H1 (cell line): Measurements from ENCODE around the gene TNFRSF18.

Experiments
- ATF2 ChIP-seq: IDR thresholded peaks from 2 replicates; pipeline ENCODE4 v1.6.1; 2012; ENCODE audit warnings: low read length, inconsistent platforms
- EP300 ChIP-seq, 2 experiments: IDR thresholded peaks; 1 replicate in 1 of 2; 2 replicates in 1 of 2; pipeline ENCODE4 v1.6.1; 2011 to 2012; ENCODE audit warnings: low read depth in 2 of 2, low read length in 2 of 2, mild to moderate bottlenecking in 2 of 2, borderline replicate concordance in 1 of 2, inconsistent platforms in 1 of 2, moderate library complexity in 1 of 2
- POLR2A ChIP-seq, 2 experiments: IDR thresholded peaks; 1 replicate in 1 of 2; 2 replicates in 1 of 2; pipeline ENCODE4 v1.6.1; 2011; ENCODE audit warnings: low read depth in 2 of 2, low read length in 2 of 2, mild to moderate bottlenecking in 2 of 2; ENCODE audit errors: control extremely low read depth in 1 of 2
- RAD21 ChIP-seq, 2 experiments: IDR thresholded peaks in 1 of 2; conservative IDR thresholded peaks in 1 of 2; 2 replicates each; pipeline ENCODE4 v1.6.1; 2011; ENCODE audit warnings: low read depth in 2 of 2, low read length in 2 of 2, improper control_type of control experiment in 1 of 2, inconsistent platforms in 1 of 2, mild to moderate bottlenecking in 1 of 2, moderate library complexity in 1 of 2
- SIN3A ChIP-seq, 2 experiments: IDR thresholded peaks in 1 of 2; conservative IDR thresholded peaks in 1 of 2; 2 replicates each; pipeline ENCODE4 v1.6.1; 2011 to 2012; ENCODE audit warnings: low read length in 2 of 2, improper control_type of control experiment in 1 of 2, low read depth in 1 of 2, mild to moderate bottlenecking in 1 of 2
- SUZ12 ChIP-seq: fragments of 200-600 bp; sonication (generic); IDR thresholded peaks from 2 replicates; pipeline ENCODE4 v1.6.1; 2012; ENCODE audit warnings: mild to moderate bottlenecking, inconsistent platforms, low read length, moderate library complexity, mixed read lengths
- TCF12 ChIP-seq: IDR thresholded peaks from 2 replicates; pipeline ENCODE4 v1.6.1; 2011; ENCODE audit warnings: low read depth, mild to moderate bottlenecking, low read length
- TF ChIP-seq, protein P1 (sequence below), 3 experiments: IDR thresholded peaks; 1 replicate in 2 of 3; 2 replicates in 1 of 3; pipeline versions ENCODE4 v1.5.1 to v1.6.1; 2011; ENCODE audit warnings: low read length in 3 of 3, mild to moderate bottlenecking in 3 of 3, inconsistent platforms in 2 of 3, low read depth in 1 of 3, moderate library complexity in 1 of 3; ENCODE audit not compliant: insufficient read depth in 1 of 3; ENCODE audit errors: control extremely low read depth in 1 of 3

DNA sequence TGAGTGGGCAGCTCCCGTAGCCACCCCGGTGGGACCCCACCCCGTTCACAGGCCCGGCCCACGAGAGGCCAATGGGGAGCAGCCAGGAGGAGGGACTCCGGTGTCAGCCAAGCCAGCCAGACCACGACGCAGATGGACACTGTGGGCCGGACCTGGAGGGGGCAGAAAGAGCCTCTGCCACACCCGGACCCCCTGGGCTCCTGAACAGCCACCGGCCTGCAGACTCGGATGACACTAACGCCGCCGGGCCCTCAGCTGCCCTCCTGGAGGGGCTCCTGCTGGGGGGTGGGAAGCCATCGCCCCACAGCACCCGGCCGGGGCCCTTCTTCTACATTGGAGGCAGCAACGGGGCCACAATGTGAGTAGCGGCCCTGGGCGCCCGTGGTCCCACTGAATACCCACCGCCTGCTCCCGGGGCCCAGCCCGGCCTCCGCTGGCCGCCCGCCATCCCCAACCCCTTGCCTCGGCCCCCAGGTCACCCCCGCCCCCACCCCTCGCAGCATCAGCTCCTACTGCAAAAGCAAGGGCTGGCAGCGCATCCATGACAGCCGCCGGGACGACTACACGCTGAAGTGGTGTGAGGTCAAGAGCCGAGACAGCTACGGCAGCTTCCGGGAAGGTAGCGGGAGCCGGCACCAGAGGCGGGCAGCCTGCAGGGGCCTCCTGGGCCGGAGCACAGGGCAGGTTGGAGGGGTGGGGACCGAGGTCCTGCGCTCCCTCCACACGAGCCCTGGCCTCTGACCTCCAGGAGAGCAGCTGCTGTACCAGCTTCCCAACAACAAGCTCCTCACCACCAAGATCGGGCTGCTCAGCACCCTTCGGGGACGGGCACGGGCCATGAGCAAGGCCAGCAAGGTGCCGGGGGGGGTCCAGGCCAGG is 26.2 kb downstream of the TNFRSF18 start:
- TF ChIP-seq, protein P1, sequence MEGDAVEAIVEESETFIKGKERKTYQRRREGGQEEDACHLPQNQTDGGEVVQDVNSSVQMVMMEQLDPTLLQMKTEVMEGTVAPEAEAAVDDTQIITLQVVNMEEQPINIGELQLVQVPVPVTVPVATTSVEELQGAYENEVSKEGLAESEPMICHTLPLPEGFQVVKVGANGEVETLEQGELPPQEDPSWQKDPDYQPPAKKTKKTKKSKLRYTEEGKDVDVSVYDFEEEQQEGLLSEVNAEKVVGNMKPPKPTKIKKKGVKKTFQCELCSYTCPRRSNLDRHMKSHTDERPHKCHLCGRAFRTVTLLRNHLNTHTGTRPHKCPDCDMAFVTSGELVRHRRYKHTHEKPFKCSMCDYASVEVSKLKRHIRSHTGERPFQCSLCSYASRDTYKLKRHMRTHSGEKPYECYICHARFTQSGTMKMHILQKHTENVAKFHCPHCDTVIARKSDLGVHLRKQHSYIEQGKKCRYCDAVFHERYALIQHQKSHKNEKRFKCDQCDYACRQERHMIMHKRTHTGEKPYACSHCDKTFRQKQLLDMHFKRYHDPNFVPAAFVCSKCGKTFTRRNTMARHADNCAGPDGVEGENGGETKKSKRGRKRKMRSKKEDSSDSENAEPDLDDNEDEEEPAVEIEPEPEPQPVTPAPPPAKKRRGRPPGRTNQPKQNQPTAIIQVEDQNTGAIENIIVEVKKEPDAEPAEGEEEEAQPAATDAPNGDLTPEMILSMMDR (IDR thresholded peaks at IDR 0.05; ENCODE audit: control extremely low read depth in 1 of 3, insufficient read depth in 1 of 3, low read depth in 1 of 3, low read length in 3 of 3) = no peak
- TF ChIP-seq TCF12 (no peak), RAD21 (IDR thresholded peaks at IDR 0.05 in 1 of 2, conservative IDR thresholded peaks at IDR 0.05 in 1 of 2; ENCODE audit: low read depth in 2 of 2, low read length in 2 of 2) (no peak), SIN3A (conservative IDR thresholded peaks at IDR 0.05 in 1 of 2, IDR thresholded peaks at IDR 0.05 in 1 of 2; ENCODE audit: low read depth in 1 of 2, low read length in 2 of 2) (no peak), SUZ12 (no peak), EP300 (IDR thresholded peaks at IDR 0.05; ENCODE audit: borderline replicate concordance in 1 of 2, low read depth in 2 of 2, low read length in 2 of 2) (no peak), ATF2 (no peak), POLR2A (IDR thresholded peaks at IDR 0.05; ENCODE audit: control extremely low read depth in 1 of 2, low read depth in 2 of 2, low read length in 2 of 2) (no peak)
